ENCODE data around the gene NDUFAF3.
"Not testable (repeated sequence)": the region's sequence is repeated elsewhere in the genome, so short reads cannot be mapped to it uniquely, and the experiment has no call there.

The NDUFAF3 gene

GRCh38 chr3:49001155-49001554 lies 20.8 kb upstream of the NDUFAF3 start:
- no peak for DNase-seq

- no peak for DNase-seq
Observed at GRCh38 chr3:49004352-49005302, 17.3 kb upstream of the NDUFAF3 start.

GRCh38 chr3:49005303-49005680 lies 16.6 kb upstream of the NDUFAF3 start:
- DNase-seq = no peak

- DNase-seq = no peak
Observed at GRCh38 chr3:49005998-49006397, 15.9 kb upstream of the NDUFAF3 start.

- DNase-seq = no peak
Observed at GRCh38 chr3:49006408-49007067, 15.4 kb upstream of the NDUFAF3 start.

- peak; percentile 97 for DNase-seq
Observed at GRCh38 chr3:49007068-49007770, 14.7 kb upstream of the NDUFAF3 start, which contains the start of gene WDR6. Gene WDR6 (plus strand): TSS chr3:49007391. CDS start chr3:49007432, 41 bp downstream.

GRCh38 chr3:49007771-49008528 lies 14.0 kb upstream of the NDUFAF3 start:
- peak; percentile 83 for DNase-seq

- not testable (repeated sequence) for DNase-seq
Observed at GRCh38 chr3:49008627-49009026, 13.3 kb upstream of the NDUFAF3 start.

GRCh38 chr3:49009396-49009795 lies 12.5 kb upstream of the NDUFAF3 start:
- DNase-seq = no peak

GRCh38 chr3:49012441-49013017 lies 9.4 kb upstream of the NDUFAF3 start:
- no peak for DNase-seq

- no peak for DNase-seq
Observed at GRCh38 chr3:49013113-49013737, 8.7 kb upstream of the NDUFAF3 start.

GRCh38 chr3:49013738-49014660 lies 7.9 kb upstream of the NDUFAF3 start:
- peak; percentile 55 for DNase-seq

GRCh38 chr3:49015072-49015471 lies 6.8 kb upstream of the NDUFAF3 start:
- no peak for DNase-seq

GRCh38 chr3:49015765-49016164 lies 6.2 kb upstream of the NDUFAF3 start:
- no peak for DNase-seq

- no peak for DNase-seq
Observed at GRCh38 chr3:49016414-49017228, 5.3 kb upstream of the NDUFAF3 start.

- no peak for DNase-seq
Observed at GRCh38 chr3:49017229-49017970, 4.5 kb upstream of the NDUFAF3 start.

- peak; percentile 52 for DNase-seq
Observed at GRCh38 chr3:49017971-49018706, 3.8 kb upstream of the NDUFAF3 start, which contains the start of gene DALRD3. Gene DALRD3 (minus strand): TSS chr3:49018580. CDS start chr3:49018564, 16 bp downstream.

GRCh38 chr3:49018707-49019006 lies 3.3 kb upstream of the NDUFAF3 start:
- DNase-seq = no peak

Data from activated CD4-positive, alpha-beta T cell treated with anti-CD3 and anti-CD28 coated beads, Interleukin-2, amount 50 U/mL, for 1 hour (primary cell).